ENCODE results near the gene DENND10. TPM values are rescaled to one million over a fixed set of nuclear protein-coding genes. Genes with fewer than 3 reads are reported as not detected.

The DENND10 gene, protein sequence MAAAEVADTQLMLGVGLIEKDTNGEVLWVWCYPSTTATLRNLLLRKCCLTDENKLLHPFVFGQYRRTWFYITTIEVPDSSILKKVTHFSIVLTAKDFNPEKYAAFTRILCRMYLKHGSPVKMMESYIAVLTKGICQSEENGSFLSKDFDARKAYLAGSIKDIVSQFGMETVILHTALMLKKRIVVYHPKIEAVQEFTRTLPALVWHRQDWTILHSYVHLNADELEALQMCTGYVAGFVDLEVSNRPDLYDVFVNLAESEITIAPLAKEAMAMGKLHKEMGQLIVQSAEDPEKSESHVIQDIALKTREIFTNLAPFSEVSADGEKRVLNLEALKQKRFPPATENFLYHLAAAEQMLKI
- total RNA-seq: 10 to 100 TPM; 24.0 to 46.4 (median 36.1) TPM
- long read RNA-seq, partial matches to known transcripts: 2 of 13 reads
- long read RNA-seq, other reads (novel, unspliced or antisense): 9 of 13 reads

DNA sequence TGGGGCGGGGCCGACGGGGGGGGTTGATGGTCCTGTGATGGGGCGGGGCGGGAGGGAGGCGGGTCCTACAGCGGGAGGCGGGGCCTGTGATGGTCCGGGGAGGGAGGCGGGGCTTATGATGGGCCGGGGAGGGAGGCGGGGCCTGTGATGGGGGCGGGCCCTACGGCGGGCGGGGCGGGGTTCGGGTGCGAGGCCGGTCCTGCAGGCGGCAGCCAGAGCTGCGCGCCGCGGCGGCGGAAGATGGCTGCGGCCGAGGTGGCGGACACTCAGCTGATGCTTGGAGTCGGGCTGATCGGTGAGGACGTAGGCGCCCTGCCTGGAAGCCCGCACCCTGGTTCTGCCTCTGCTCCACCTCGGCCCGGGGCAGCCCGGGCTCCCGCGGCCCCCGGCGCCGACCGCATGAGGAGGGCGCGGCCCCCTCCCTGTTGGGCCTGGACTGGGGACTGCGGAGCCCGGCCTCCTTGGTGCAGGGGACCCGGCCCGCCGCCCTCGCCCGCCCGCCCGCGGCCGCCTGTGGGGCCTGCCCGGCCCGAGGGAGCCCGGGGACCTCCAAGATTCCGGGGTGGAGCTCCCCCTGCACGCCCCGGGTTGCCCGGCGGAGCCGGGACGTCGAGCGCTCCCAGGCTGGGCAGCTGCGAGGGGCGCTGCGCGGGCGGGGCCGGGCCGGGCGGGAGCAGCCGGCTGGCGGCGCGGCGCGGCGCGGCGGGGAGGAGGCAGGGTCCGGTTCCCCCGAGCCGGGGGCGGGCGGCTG, at the start of gene DENND10:
Gene DENND10 (plus strand): TSS at position 211 of the 751 bp plus-strand sequence. CDS start 30 bp downstream, at position 241.
- peak within 1 kb of the TSS; percentile 71 to 89 (median 88) for H3K4me3 ChIP-seq
- ATAC-seq (peak; percentile 94 to 97 (median 96)), DNase-seq (peak; percentile 89)
- TF ChIP-seq, protein P1, sequence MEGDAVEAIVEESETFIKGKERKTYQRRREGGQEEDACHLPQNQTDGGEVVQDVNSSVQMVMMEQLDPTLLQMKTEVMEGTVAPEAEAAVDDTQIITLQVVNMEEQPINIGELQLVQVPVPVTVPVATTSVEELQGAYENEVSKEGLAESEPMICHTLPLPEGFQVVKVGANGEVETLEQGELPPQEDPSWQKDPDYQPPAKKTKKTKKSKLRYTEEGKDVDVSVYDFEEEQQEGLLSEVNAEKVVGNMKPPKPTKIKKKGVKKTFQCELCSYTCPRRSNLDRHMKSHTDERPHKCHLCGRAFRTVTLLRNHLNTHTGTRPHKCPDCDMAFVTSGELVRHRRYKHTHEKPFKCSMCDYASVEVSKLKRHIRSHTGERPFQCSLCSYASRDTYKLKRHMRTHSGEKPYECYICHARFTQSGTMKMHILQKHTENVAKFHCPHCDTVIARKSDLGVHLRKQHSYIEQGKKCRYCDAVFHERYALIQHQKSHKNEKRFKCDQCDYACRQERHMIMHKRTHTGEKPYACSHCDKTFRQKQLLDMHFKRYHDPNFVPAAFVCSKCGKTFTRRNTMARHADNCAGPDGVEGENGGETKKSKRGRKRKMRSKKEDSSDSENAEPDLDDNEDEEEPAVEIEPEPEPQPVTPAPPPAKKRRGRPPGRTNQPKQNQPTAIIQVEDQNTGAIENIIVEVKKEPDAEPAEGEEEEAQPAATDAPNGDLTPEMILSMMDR (IDR thresholded peaks at IDR 0.05): no peak
- TF ChIP-seq POLR2A (IDR thresholded peaks at IDR 0.05): peak; percentile 84
- H3K27ac ChIP-seq: peak within 1 kb of the TSS; percentile 43 to 63 (median 60)
- WGBS (ENCODE audit: insufficient coverage, low coverage, low lambda C conversion rate, missing lambda C conversion rate): 1% methylated on average over 25 of the region's 91 CpGs
- no peaks in the 10 kb centered on the region for H3K27me3 ChIP-seq
- intact Hi-C loops (cut with DNase I): no loop called here
- H3K9me3 ChIP-seq: no peaks in the 10 kb centered on the region
- peaks cover 0 to 12% (median 2%) of the 10 kb centered on the region in 4 donors for H3K36me3 ChIP-seq
- H3K4me1 ChIP-seq: peaks cover 0 to 11% (median 0%) of the 10 kb centered on the region in 4 donors

DNA sequence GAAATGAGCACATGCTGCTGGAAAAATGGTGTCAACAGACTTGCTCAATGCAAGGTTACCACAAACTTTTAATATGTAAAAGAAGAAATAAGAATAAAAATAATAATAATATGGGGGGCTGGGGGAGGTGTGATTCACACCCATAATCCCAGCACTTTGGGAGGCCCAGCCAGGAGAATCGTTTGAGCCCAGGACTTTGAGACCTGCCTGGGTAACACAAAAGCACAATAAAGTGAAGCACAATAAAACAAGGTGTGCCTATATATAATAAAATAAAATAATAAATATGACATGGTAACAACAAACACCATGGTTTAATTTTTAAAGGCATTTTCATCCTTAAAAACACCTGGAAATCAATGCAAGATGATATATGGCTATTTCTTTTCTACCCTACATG, 48.4 kb upstream of the DENND10 start:
- H3K27ac ChIP-seq: no peak overlapping the region
- no peak for TF ChIP-seq POLR2A (IDR thresholded peaks at IDR 0.05)
- TF ChIP-seq, protein P1 (IDR thresholded peaks at IDR 0.05): no peak
- 80% methylated on average over 1 of the region's 1 CpG for WGBS (ENCODE audit: insufficient coverage, low coverage, low lambda C conversion rate, missing lambda C conversion rate)
- no peaks in the 10 kb centered on the region for H3K27me3 ChIP-seq
- ATAC-seq (no peak), DNase-seq (no peak)
- H3K36me3 ChIP-seq: peaks cover 23 to 98% (median 69%) of the 10 kb centered on the region in 4 donors
- no peak overlapping the region for H3K4me3 ChIP-seq
- intact Hi-C loops (cut with DNase I): no loop called here
- no peaks in the 10 kb centered on the region for H3K4me1 ChIP-seq
- H3K9me3 ChIP-seq: no peaks in the 10 kb centered on the region

DNA sequence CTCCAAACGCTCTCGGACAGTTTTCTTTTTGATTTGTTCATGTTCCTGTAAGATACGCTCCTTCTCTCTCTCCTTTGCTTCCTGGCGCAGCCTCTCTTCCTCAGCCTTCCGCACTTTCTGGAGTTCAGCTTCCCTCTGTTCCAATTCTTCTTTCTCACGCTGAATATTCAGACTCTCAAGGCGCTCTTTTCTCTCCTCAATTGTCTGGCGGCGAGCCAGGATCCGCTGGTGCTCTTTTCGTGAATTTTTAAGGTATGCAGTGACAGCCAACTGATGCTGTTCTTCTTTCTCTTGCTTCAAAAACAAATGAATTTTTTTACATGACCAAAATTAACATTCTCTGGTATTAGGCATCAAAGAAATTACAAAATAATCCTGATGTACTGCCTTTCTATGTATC, 45.9 kb upstream of the DENND10 start:
- Histone ChIP-seq H3K27me3 (no peaks in the 10 kb centered on the region), H3K4me3 (no peak overlapping the region), H3K9me3 (no peaks in the 10 kb centered on the region), H3K4me1 (no peaks in the 10 kb centered on the region), H3K36me3 (peaks cover 14 to 97% (median 64%) of the 10 kb centered on the region in 4 donors), H3K27ac (no peak overlapping the region)
- no peak for DNase-seq
- 84% methylated on average over 9 of the region's 11 CpGs for WGBS (ENCODE audit: insufficient coverage, low coverage, low lambda C conversion rate, missing lambda C conversion rate)
- ATAC-seq: no peak
- intact Hi-C loops (cut with DNase I): no loop called here
- TF ChIP-seq POLR2A (IDR thresholded peaks at IDR 0.05): no peak

DNA sequence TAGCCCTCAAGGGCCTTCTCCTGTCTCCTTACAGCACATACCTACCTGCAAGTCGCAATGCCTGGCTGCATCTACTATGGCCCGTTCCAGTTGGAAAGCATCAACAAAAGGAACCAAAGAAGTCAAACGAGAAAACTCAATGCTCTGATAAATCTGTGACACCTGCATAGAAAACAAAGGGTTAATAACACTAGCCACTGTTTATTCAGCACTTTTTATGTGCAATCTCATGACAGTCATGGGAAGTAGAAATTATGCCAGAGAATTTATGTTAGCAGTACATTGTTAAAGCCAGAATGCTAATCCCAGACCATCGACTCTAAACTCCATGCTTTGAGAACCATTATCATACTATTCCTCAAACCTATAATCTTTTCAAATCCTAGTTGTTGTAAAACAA, 44.4 kb upstream of the DENND10 start:
- Histone ChIP-seq H3K27me3 (no peaks in the 10 kb centered on the region), H3K27ac (no peak overlapping the region), H3K9me3 (no peaks in the 10 kb centered on the region), H3K4me3 (no peak overlapping the region), H3K36me3 (peaks cover 19 to 98% (median 69%) of the 10 kb centered on the region in 4 donors), H3K4me1 (no peaks in the 10 kb centered on the region)
- DNase-seq (no peak), ATAC-seq (no peak)
- no peak for TF ChIP-seq POLR2A (IDR thresholded peaks at IDR 0.05)
- TF ChIP-seq, protein P1 (IDR thresholded peaks at IDR 0.05): no peak
- WGBS (ENCODE audit: insufficient coverage, low coverage, low lambda C conversion rate, missing lambda C conversion rate): 88% methylated on average over 4 of the region's 4 CpGs
- intact Hi-C loops (cut with DNase I): no loop called here
